Activated CD8-positive, alpha-beta memory T cell treated with anti-CD3 and anti-CD28 coated beads, Interleukin-2, amount 50 U/mL, for 48 hours (primary cell): ENCODE data around the gene ADAM10.
"Not testable (repeated sequence)": the region's sequence is repeated elsewhere in the genome, so short reads cannot be mapped to it uniquely, and the experiment has no call there.

Experiments used
- DNase-seq: peaks from one replicate; pipeline ENCODE4 v3.0.0-alpha.2; 2020

Gene ADAM10, protein sequence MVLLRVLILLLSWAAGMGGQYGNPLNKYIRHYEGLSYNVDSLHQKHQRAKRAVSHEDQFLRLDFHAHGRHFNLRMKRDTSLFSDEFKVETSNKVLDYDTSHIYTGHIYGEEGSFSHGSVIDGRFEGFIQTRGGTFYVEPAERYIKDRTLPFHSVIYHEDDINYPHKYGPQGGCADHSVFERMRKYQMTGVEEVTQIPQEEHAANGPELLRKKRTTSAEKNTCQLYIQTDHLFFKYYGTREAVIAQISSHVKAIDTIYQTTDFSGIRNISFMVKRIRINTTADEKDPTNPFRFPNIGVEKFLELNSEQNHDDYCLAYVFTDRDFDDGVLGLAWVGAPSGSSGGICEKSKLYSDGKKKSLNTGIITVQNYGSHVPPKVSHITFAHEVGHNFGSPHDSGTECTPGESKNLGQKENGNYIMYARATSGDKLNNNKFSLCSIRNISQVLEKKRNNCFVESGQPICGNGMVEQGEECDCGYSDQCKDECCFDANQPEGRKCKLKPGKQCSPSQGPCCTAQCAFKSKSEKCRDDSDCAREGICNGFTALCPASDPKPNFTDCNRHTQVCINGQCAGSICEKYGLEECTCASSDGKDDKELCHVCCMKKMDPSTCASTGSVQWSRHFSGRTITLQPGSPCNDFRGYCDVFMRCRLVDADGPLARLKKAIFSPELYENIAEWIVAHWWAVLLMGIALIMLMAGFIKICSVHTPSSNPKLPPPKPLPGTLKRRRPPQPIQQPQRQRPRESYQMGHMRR

GRCh38 chr15:58749532-58750337, at the start of gene ADAM10:
Gene ADAM10 (minus strand): TSS chr15:58749707. CDS start chr15:58749534, 173 bp downstream.
- DNase-seq: peak; percentile 98

- DNase-seq: no peak
Measured at GRCh38 chr15:58797505-58797904, 48.0 kb upstream of the ADAM10 start.

GRCh38 chr15:58795825-58796224, 46.3 kb upstream of the ADAM10 start:
- DNase-seq: no peak

DNA sequence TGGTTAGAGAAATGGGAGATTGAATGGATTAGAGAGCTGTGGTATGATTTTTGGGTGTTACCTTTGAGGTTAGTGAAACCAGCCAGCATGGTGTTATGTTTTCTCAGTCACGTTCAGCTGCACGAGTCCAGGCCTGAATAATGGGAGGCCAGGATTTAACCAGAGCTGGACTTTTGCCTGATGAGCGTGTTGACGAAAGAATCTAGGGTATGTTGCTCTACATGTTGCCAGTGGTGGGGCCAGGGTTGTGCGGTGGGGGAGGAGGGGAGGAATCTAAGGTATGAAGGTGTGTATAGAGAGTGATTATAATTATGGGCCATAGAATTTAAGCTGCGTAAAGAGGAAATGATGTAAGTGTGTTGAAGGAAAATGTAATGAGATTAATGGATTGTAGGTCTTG, 44.4 kb upstream of the ADAM10 start:
- DNase-seq: no peak

DNA sequence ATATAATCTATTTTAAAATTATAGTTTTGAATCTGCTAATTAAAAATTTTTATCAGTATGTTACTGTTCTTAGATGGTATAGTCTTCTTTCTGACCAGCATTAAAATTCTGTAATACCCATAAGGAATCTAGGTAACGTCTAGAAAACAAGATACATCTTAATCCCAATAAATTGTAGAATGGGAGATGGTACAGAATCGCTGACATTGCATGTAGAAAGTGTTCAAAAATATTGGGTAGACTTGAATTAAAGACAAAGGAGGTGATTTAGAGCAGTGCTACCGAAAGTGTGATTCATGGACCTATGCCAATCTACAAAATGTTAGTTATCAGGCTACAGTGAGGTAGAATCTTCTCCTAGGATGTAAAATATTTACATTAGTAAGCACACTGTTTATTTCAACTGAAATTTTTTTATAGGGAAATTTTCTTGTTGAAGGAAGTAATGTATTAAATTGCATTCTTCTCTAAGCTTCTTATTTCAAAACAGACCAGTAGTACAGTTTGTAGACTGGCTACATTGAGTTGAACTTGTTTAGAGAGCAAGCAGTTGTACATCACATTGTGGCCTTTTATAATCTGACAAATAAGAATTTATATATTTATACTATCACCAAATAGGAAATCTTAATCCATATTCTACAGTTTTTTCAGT, 38.7 kb upstream of the ADAM10 start:
- no peak for DNase-seq

GRCh38 chr15:58785355-58785754, 35.8 kb upstream of the ADAM10 start:
- DNase-seq: no peak

- DNase-seq: no peak
Measured at GRCh38 chr15:58779554-58779953, 30.0 kb upstream of the ADAM10 start.

DNA sequence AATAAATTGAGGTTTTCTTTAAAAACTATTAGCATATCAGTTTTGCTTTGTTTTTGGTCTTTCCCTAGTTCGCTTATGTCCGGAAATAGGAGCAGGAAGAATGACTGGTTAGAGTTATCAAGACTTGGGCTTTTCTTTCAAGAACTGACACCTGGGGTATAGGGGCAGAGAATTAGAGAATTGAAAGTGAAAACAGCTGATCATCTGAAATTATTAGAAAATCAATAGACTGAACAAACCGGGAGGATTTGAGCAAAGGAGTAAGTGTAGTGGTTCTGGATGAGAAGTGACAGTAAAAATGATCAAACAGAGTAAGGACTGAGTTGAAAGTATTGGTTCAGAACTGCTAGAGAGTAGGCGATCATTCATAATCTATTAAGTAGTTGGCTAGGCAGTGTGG, 27.6 kb upstream of the ADAM10 start:
- no peak for DNase-seq

GRCh38 chr15:58775402-58775801, 25.9 kb upstream of the ADAM10 start:
- no peak for DNase-seq

DNA sequence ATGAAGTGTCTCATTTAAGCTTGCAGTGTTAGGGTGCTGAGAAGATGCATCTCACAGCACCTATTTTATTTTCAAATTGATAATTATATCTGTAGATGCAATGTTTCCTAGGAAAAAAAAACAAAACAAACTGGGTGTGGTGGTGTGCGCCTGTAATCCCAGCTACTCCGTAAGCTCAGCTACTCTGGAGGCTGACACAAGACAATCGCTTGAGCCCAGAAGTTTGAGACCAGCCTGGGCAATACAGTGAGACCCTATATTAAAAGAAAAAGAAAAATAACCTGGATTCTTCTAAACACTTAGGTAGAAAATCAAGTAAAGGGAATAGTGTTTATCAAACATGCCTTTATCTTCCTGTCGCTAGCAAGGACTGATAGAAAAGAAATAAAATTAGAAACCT, 23.5 kb upstream of the ADAM10 start:
- no peak for DNase-seq

DNA sequence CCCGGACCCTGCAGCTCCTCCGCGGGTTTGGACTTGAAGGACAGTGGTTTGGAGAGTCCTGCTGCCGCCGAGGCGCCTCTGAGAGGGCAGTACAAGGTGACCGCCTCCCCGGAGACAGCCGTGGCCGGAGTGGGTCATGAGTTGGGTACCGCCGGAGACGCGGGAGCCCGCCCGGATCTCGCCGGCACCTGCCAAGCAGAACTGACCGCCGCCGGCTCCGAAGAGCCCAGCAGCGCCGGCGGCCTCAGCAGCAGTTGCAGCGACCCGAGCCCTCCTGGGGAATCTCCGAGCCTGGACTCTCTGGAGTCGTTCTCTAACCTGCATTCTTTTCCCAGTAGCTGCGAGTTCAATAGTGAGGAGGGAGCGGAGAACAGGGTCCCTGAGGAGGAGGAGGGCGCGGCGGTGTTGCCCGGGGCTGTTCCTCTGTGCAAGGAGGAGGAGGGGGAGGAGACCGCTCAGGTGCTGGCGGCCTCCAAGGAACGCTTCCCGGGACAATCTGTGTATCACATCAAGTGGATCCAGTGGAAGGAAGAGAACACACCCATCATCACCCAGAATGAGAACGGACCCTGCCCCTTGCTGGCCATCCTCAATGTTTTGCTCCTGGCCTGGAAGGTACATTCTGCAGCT, 22.2 kb upstream of the ADAM10 start:
- peak; percentile 65 for DNase-seq

DNA sequence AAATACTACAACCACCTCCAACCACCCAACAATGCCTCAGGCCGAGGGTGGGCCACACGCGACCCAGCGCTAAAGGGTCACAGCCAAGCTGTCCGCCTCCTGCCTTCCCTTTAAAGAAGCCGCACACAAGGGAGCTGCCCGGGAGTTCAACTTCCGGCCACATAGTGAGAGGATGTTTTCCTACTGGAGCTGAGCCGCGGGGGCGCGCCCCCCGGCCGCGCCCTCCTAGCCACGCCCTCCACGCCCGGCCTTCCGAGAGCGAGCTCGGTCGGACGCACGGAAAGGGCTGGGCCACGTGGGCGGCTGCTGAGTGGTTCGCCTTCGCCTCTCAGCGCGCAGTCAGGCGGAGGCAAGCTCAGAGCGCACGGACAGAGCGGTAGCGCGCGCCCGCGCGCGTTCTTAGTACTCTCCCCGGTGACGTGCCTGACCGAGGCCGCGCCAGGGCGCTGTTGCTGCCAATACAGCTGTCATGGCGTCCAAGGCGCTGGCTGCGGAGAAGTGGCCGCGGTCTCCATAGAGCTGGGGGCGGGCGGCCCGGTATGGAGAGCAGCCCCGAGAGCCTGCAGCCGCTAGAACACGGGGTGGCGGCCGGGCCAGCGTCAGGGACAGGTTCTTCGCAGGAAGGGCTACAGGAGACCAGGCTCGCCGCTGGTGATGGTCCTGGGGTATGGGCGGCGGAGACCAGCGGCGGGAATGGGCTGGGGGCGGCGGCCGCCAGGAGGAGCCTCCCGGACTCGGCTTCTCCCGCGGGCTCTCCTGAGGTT, 21.5 kb upstream of the ADAM10 start, which contains the start of gene MINDY2:
TSS of gene MINDY2 (plus strand) at position 446 of the 764 bp plus-strand sequence. CDS start at position 540, 94 bp downstream.
- peak; percentile 96 for DNase-seq

DNA sequence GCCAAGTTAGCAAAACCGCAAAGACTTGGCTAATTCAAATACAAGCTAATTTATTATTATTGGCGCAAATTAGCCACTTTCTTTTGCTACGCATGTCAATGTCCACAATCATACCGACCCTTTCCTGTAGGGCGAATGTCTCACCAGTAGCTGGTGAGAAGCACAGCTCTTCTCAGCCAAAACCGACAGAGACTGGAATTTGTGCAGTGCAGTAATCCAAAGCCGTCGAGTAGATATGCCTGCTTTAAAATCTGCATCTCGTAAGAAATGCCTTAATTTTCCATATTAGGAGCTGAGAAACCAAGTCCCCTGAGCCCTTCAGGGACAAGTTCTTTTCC, 21.0 kb upstream of the ADAM10 start:
- no peak for DNase-seq

GRCh38 chr15:58768601-58769004, 19.1 kb upstream of the ADAM10 start:
- not testable (repeated sequence) for DNase-seq

DNA sequence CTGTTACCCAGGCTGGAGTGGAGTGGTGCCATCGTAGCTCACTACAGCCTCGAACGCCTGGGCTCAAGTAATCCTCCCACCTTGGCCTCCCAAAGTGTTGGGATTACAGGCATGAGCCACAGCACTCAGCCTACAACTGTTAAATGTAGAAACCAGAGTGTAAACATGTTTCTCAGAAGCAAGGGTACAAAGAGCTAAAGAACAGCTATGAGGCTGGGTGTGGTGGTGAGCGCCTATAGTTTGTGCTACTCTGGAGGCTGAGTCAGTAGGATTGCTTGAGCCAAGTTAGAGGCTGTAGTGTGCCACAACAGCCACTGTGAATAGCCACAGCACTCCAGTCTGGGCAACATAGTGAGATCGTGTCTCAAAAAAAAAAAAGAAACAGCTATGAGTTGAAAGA, 16.8 kb upstream of the ADAM10 start:
- DNase-seq: no peak

- no peak for DNase-seq
Measured at GRCh38 chr15:58764468-58764867, 15.0 kb upstream of the ADAM10 start.

DNA sequence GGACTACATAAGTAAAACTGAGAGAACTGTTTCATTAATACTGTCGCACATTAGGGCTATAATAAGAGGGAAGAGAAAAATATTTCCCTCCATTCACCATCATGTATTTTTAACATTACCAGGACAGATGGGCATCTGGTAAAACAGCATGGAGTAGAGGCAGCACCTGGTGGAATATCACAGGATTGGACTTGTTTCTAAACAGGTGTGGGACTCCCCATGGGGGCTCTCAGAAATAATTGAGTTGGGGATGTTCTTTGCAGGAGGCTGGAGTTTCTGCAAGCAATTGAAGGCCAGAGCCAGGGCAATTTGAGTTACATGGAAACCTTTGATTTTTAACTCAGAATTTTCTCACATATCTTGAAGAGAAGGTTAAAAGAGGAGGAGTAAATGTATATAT, 13.2 kb upstream of the ADAM10 start:
- no peak for DNase-seq

GRCh38 chr15:58762285-58762684, 12.8 kb upstream of the ADAM10 start:
- DNase-seq: no peak

- no peak for DNase-seq
Measured at GRCh38 chr15:58761010-58761388, 11.5 kb upstream of the ADAM10 start.

GRCh38 chr15:58760385-58761009, 11.0 kb upstream of the ADAM10 start:
- DNase-seq: no peak

- DNase-seq: no peak
Measured at GRCh38 chr15:58758141-58758540, 8.6 kb upstream of the ADAM10 start.
